Immature natural killer cell (primary cell): Measurements from ENCODE around the gene CYP1A2. TPM values are rescaled to one million over a fixed set of nuclear protein-coding genes. Genes with fewer than 3 reads are reported as not detected.

Experiments used
- DNase-seq, 3 donors: peaks; one replicate each; pipeline ENCODE4 v3.0.0; 2022; ENCODE audit warnings: mixed read lengths in 1 of 3
- H3K27ac Mint-ChIP-seq, 6 donors: one replicate each; pipeline ENCODE4 v1.8.0; 2020; ENCODE audit warnings: mixed read lengths in 6 of 6, mild to moderate bottlenecking in 5 of 6, inconsistent platforms in 4 of 6, moderate library complexity in 3 of 6
- H3K27me3 Mint-ChIP-seq, 3 donors: one replicate each; pipeline ENCODE4 v1.8.0; 2020 to 2021; ENCODE audit warnings: low read depth in 3 of 3, mild to moderate bottlenecking in 3 of 3, mixed read lengths in 3 of 3, moderate library complexity in 3 of 3, inconsistent platforms in 1 of 3
- H3K36me3 Mint-ChIP-seq, 3 donors: one replicate each; pipeline ENCODE4 v1.8.0; 2020; ENCODE audit warnings: mixed read lengths in 3 of 3, inconsistent platforms in 2 of 3, mild to moderate bottlenecking in 2 of 3
- H3K4me1 Mint-ChIP-seq, 2 donors: one replicate each; pipeline ENCODE4 v1.8.0; 2020; ENCODE audit warnings: inconsistent platforms in 2 of 2, mild to moderate bottlenecking in 2 of 2, mixed read lengths in 2 of 2, moderate library complexity in 1 of 2
- H3K4me3 Mint-ChIP-seq, 5 donors: one replicate each; pipeline ENCODE4 v1.8.0; 2020; ENCODE audit warnings: mild to moderate bottlenecking in 5 of 5, mixed read lengths in 5 of 5, inconsistent platforms in 3 of 5, moderate library complexity in 3 of 5
- H3K9me3 Mint-ChIP-seq, 6 donors: one replicate each; pipeline ENCODE4 v1.8.0; 2020; ENCODE audit warnings: mild to moderate bottlenecking in 6 of 6, mixed read lengths in 6 of 6, inconsistent platforms in 4 of 6, moderate library complexity in 3 of 6
- polyA plus RNA-seq, 3 donors: library from polyadenylated mRNA; unstranded; fragments of 300-500 nt; fragmentation: Illumina TruSeq; gene quantifications; one replicate each; pipeline ENCODE4 v1.2.3, GENCODE V29; 2021

Gene CYP1A2, protein sequence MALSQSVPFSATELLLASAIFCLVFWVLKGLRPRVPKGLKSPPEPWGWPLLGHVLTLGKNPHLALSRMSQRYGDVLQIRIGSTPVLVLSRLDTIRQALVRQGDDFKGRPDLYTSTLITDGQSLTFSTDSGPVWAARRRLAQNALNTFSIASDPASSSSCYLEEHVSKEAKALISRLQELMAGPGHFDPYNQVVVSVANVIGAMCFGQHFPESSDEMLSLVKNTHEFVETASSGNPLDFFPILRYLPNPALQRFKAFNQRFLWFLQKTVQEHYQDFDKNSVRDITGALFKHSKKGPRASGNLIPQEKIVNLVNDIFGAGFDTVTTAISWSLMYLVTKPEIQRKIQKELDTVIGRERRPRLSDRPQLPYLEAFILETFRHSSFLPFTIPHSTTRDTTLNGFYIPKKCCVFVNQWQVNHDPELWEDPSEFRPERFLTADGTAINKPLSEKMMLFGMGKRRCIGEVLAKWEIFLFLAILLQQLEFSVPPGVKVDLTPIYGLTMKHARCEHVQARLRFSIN
- polyA plus RNA-seq: not detected

DNA sequence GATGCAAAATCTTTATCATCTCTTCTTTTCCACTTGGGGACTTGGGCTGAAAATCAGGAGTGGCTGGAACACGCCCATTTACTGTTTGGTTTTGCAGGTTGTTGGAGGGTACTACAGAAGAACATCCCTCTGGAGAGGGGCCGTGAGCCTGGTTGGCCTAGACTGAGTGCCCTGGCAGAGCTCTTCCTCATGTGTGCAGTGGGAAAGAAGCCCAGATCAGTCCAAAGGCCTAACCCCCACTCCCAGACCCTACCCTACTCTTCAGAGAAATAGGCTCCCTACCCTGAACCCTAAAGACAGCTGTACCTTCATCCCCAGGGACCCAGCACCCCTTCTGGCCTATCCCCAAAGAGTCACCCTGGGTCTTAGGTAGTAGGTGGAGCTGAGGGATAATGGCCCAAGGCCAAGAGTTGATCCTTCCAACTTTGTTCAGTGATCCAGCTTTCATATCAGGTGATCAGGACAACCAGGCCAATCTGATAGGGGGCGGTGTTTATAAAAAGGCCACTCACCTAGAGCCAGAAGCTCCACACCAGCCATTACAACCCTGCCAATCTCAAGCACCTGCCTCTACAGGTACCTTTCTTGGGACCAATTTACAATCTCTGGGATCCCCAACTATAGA, at the start of gene CYP1A2:
Gene CYP1A2 (plus strand): TSS at position 524 of the 625 bp plus-strand sequence. CDS start 894 bp downstream, outside the sequence.
- H3K4me3 Mint-ChIP-seq: no peak within 1 kb of the TSS
- DNase-seq: no peak
- H3K9me3 Mint-ChIP-seq: no peaks in the 10 kb centered on the region
- peaks cover 0 to 8% (median 3%) of the 10 kb centered on the region in 3 donors for H3K27me3 Mint-ChIP-seq
- no peaks in the 10 kb centered on the region for H3K36me3 Mint-ChIP-seq
- no peak within 1 kb of the TSS for H3K27ac Mint-ChIP-seq
- no peaks in the 10 kb centered on the region for H3K4me1 Mint-ChIP-seq

DNA sequence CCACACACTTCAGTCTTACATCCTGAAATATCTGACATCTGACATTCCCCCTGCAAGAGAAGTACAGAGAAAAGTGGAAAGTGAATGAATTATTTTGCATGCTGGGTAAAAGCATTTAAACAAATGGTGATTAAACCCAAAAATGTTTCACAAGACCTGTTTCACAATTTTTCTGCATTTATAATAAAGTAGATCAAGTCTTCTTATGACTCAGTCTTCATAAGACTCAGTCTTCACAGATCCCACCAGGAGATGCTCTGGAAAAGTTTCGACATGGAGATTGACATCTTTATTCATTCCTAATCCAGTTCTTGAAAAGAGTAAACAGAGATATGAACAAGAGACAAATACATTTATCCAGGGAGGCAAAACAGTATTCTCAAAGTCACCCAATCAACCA, 39.6 kb upstream of the CYP1A2 start:
- Mint-ChIP-seq H3K9me3 (peaks cover 0 to 2% (median 0%) of the 10 kb centered on the region in 6 donors), H3K4me3 (peak overlapping the region in 2 of 5 donors; percentile 13 to 53), H3K36me3 (peaks cover 0 to 5% (median 0%) of the 10 kb centered on the region in 3 donors), H3K27ac (peak overlapping the region in 1 of 6 donors; percentile 0), H3K4me1 (peaks cover 24 to 25% of the 10 kb centered on the region in 2 donors), H3K27me3 (peaks cover 2 to 4% (median 2%) of the 10 kb centered on the region in 3 donors)
- DNase-seq: no peak

DNA sequence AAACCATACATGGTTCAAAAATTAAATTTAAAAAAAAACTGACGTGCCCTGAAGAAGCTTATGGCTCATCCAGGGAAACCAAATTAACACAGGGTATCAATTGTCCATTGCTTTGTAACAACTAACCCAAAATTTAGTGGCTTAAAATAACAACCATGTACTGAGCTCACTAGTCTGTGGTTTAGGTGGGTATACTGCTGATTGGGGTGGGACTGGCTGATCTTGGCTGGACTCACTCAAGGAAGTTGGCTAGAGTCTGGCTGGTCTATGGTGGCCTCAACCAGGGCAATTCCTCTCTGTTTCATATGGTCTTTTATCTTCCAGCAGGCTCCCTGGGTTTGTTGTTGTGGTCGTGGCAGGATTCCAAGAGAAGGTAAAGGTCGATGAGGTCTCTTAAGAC, 38.8 kb upstream of the CYP1A2 start:
- H3K4me1 Mint-ChIP-seq: peaks cover 24 to 25% of the 10 kb centered on the region in 2 donors
- H3K4me3 Mint-ChIP-seq: peak overlapping the region; percentile 66 to 79 (median 74)
- H3K36me3 Mint-ChIP-seq: peaks cover 0 to 5% (median 0%) of the 10 kb centered on the region in 3 donors
- no peak for DNase-seq
- H3K27me3 Mint-ChIP-seq: peaks cover 2% of the 10 kb centered on the region in 3 donors
- peaks cover 0 to 2% (median 0%) of the 10 kb centered on the region in 6 donors for H3K9me3 Mint-ChIP-seq
- peak overlapping the region; percentile 12 to 80 (median 46) for H3K27ac Mint-ChIP-seq

DNA sequence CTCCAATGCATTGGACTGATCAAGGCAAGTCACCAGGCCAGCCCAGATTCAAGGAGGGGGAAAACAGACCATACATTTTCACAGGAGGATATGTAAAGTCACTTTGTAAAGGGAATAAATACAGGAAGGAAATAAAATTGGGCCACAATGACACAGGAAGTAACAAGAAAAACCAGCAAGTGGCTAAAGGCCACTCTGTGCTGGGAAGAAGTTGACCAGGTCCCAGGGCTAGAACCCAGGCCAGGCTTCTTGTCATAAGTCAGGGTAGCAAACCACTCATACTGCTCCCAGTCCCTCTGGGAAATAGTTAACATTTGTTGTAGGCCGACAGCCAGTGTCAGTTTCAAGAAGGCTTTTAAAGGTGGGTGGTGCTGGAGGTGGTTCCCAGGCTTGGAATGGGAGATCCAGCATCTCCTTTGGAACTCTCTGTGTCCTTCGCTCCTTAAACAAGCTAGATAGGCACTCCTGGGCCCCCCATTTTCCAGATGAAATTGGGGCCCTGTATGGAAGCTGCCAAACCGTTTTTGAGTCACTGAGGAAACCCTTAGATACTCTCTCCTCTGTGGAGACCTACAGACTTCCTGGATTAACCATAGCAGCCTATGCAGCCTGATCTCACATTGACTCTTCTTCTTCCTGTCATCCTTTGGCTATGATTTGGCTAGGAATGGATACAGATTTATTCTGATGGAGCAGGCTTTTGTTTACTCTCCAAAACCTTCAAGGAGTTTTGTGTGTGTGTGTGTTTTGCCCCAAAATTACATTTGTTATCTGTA, 38.1 kb upstream of the CYP1A2 start:
- Mint-ChIP-seq H3K27ac (peak overlapping the region; percentile 24 to 80 (median 55)), H3K4me1 (peaks cover 24 to 25% of the 10 kb centered on the region in 2 donors), H3K36me3 (peaks cover 0 to 5% (median 0%) of the 10 kb centered on the region in 3 donors), H3K4me3 (peak overlapping the region; percentile 66 to 79 (median 74)), H3K27me3 (peaks cover 2% of the 10 kb centered on the region in 3 donors), H3K9me3 (peaks cover 0 to 2% (median 0%) of the 10 kb centered on the region in 6 donors)
- no peak for DNase-seq

DNA sequence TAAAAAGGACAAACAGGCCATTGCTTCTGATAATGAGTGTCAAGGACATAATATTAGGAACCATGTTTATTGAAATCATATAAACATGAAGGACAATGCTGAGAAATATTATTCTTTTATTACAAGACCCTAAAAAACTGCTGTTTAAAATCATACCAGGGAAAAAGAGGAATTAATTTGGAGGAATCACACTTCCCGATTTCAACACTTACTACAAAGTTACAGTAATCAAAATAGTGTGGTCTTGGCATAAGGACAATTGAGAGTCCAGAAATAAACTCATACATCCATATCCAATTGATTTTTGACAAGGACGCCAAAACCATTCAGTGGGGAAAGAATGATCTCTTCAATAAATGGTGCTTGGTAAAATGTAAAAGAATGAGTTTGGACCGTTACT, 36.3 kb upstream of the CYP1A2 start:
- Mint-ChIP-seq H3K27ac (peak overlapping the region in 2 of 6 donors; percentile 2 to 21), H3K9me3 (peaks cover 0 to 2% (median 0%) of the 10 kb centered on the region in 6 donors), H3K36me3 (peaks cover 0 to 5% (median 0%) of the 10 kb centered on the region in 3 donors), H3K4me1 (peaks cover 24 to 25% of the 10 kb centered on the region in 2 donors), H3K27me3 (peaks cover 0 to 2% (median 2%) of the 10 kb centered on the region in 3 donors), H3K4me3 (no peak overlapping the region)
- no peak for DNase-seq

DNA sequence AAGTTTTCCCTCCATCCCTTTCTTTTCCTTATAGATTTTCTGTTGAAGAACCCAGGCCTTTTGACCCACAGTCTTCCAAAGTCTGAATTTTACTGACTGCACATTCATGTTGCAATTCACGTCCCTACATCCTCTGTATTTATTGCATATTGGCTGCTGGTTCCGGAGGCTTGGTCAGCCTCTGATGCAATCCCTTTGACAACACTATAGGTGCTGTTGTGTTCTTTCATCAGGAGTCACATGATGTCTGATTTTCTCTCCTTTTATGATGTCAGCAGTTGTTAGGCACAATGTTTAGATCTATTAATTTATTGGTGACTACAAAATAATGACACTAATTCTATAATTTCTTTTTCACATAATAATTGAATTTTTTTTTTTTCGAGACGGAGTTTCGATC, 32.0 kb upstream of the CYP1A2 start:
- Mint-ChIP-seq H3K27ac (no peak overlapping the region), H3K36me3 (no peaks in the 10 kb centered on the region), H3K4me1 (no peaks in the 10 kb centered on the region), H3K27me3 (peaks cover 0 to 5% (median 0%) of the 10 kb centered on the region in 3 donors), H3K4me3 (no peak overlapping the region), H3K9me3 (no peaks in the 10 kb centered on the region)
- DNase-seq: no peak

DNA sequence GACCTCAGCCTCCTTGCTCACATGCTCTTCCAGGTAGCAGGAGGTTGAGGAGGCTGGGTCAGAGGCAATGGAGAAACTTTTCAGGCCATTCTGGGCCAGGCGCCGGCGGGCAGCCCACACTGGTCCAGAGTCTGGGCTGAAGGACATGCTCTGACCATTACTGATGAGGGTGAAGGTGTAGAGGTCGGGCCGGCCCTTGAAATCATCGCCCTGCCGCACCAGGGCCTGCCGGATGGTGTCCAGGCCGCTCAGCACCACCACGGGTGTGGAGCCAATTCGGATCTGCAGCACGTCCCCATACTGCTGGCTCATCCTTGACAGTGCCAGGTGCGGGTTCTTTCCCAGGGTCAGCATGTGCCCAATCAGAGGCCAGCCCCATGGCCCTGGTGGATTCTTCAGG, 26.1 kb upstream of the CYP1A2 start:
- no peak for DNase-seq
- Mint-ChIP-seq H3K36me3 (no peaks in the 10 kb centered on the region), H3K27me3 (peaks cover 0 to 14% (median 2%) of the 10 kb centered on the region in 3 donors), H3K27ac (no peak overlapping the region), H3K4me3 (no peak overlapping the region), H3K9me3 (no peaks in the 10 kb centered on the region), H3K4me1 (peaks cover 9 to 12% of the 10 kb centered on the region in 2 donors)

DNA sequence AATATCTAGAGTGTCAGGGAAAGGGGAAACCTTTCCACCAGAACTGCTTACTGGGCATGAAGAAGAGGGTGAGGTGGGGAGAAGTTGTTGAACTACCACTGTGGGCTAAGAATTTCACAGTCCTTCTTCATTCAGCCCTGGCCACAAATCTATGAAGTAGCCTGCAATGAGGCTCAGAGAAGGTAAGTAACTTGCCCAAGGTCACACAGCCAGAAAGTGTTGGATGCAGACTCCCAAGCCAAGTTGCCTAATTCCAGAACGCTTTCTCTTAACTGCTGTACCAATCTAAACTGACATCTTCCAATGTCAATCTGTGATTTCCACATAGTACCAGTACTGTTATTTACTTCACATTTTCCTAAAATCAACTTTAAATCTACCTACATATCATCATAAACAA, 25.5 kb upstream of the CYP1A2 start:
- Mint-ChIP-seq H3K36me3 (no peaks in the 10 kb centered on the region), H3K27ac (no peak overlapping the region), H3K9me3 (no peaks in the 10 kb centered on the region)

DNA sequence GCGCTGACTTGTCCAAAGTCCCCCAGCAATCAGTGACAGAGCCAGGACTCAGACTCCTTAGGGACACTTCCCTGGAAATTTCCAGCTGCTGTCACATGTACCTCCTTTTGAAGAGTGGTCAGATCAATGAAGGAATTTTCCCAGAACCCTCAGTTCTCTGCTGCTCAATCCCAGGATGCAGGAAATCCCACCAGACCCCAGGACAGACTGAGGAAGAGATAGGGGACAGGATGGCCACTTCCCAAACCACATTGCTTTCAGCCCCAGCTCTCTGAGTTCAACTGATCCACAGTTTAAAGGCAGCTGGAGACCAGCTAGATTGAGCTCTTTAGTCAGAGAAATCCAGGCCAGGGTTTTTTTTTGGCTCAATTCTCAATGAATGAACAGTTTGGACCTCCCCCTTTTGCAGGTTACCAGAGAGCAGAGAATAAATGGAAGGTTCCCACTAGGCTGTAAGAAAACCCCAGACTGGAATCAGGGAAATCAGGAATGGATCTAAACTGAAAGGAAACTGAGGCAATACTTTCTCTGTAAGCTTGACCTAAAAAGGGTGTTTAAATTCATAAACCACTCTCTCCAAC, 24.8 kb upstream of the CYP1A2 start:
- Mint-ChIP-seq H3K36me3 (no peaks in the 10 kb centered on the region), H3K9me3 (no peaks in the 10 kb centered on the region), H3K27me3 (peaks cover 0 to 18% (median 2%) of the 10 kb centered on the region in 3 donors), H3K27ac (no peak overlapping the region), H3K4me3 (peak overlapping the region in 1 of 5 donors; percentile 30), H3K4me1 (peaks cover 9 to 12% of the 10 kb centered on the region in 2 donors)
- DNase-seq: peak in 2 of 3 donors; percentile 8 to 11

More for the DNA sequence above, 25.5 kb upstream of the CYP1A2 start:
- no peak for DNase-seq
- Mint-ChIP-seq H3K27me3 (peaks cover 0 to 18% (median 2%) of the 10 kb centered on the region in 3 donors), H3K4me3 (no peak overlapping the region), H3K4me1 (peaks cover 9 to 12% of the 10 kb centered on the region in 2 donors)

DNA sequence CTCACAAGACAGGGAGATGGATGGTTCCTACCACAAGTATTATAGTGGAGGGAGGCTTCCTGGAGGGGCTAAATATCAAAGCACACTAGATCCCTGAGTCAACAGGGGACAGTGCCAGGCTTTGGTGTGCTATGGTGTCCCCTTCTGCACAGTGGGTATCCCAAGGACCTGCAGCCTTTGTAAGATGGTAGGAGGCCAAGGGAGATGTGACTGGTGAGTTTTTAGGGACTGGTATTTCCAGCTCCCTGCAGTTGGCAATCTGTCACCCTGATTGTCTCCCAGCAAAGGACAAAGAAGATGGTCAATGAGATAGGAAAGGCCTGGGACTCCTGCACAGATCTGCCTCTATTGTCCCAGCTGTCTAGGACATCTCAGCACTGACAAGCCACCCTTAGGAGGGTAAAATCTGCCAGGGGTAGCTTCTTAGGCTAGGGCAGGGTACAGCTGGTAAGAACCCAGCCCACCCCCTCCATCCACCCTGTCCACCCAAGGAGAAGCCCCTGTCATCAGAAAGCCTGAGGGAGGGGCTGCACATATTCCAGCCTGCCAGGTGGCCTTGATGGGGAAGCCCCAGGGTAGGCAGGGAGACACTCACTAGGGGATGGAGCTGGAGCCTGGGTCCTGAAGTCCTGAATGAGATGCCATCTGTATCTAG, 23.9 kb upstream of the CYP1A2 start:
- no peaks in the 10 kb centered on the region for H3K9me3 Mint-ChIP-seq
- peak overlapping the region; percentile 53 to 76 (median 73) for H3K4me3 Mint-ChIP-seq
- peaks cover 9 to 12% of the 10 kb centered on the region in 2 donors for H3K4me1 Mint-ChIP-seq
- DNase-seq: no peak
- peaks cover 0 to 15% (median 2%) of the 10 kb centered on the region in 3 donors for H3K27me3 Mint-ChIP-seq
- H3K36me3 Mint-ChIP-seq: no peaks in the 10 kb centered on the region
- H3K27ac Mint-ChIP-seq: peak overlapping the region in 1 of 6 donors; percentile 64

DNA sequence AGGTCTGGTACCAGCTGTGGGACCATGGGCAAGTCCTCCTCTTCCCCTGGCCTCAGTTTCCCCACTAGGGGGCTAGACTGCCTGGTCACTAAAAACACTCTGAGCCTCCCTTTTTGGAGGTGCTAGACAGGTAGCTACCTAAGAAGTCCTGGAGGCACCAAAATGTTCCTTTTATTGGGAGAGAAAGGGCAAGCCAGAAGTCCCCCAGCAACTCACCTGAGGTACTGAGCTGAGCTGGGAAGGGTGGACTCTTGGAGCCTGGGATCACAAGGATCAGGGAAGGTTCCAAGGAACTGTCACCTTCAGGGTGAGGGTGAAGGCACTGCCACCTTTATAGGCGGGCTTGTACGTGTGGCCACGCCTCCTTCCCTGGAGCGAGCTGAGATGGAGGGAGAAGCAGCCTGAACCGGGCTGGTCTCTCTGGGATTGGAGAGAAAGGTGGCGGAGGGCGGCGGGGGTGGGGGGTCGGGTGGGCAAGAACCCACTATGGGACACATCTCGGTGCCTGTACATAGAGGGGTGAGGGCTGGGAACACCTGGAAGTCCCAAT, 23.3 kb upstream of the CYP1A2 start, which contains the start of gene CYP1A1:
Gene CYP1A1 (minus strand): TSS at position 304 of the 550 bp plus-strand sequence. CDS start 2,431 bp downstream, outside the sequence.
- no peaks in the 10 kb centered on the region for H3K36me3 Mint-ChIP-seq
- no peaks in the 10 kb centered on the region for H3K9me3 Mint-ChIP-seq
- H3K27me3 Mint-ChIP-seq: peaks cover 2 to 18% (median 4%) of the 10 kb centered on the region in 3 donors
- H3K27ac Mint-ChIP-seq: peak within 1 kb of the TSS in 1 of 6 donors; percentile 64
- DNase-seq: no peak
- H3K4me3 Mint-ChIP-seq: peak within 1 kb of the TSS; percentile 58 to 76 (median 73)
- H3K4me1 Mint-ChIP-seq: peaks cover 9 to 12% of the 10 kb centered on the region in 2 donors
